Lower lobe of right lung (tissue), 2 donors: ENCODE measurements around the gene KCTD11. TPM values are rescaled to one million over a fixed set of nuclear protein-coding genes. Genes with fewer than 3 reads are reported as not detected.

Source experiments
- ATAC-seq, 2 donors: fragments of 200-7000 bp; cut with Tn5 transposase; one replicate each; pipeline ENCODE4 v1.9.1; 2020 to 2022; ENCODE audit warnings: mild to moderate bottlenecking in 2 of 2, moderate library complexity in 2 of 2
- DNase-seq: peaks from one replicate; pipeline ENCODE4 v3.0.0-alpha.2; 2020
- H3K27ac ChIP-seq: fragments of 200-600 bp; one replicate; pipeline ENCODE4 v1.8.0; 2022
- H3K27me3 ChIP-seq: fragments of 200-600 bp; one replicate; pipeline ENCODE4 v1.8.0; 2022; ENCODE audit warnings: low read depth
- H3K36me3 ChIP-seq: fragments of 200-600 bp; one replicate; pipeline ENCODE4 v1.8.0; 2022; ENCODE audit warnings: mild to moderate bottlenecking
- H3K4me1 ChIP-seq: fragments of 200-600 bp; one replicate; pipeline ENCODE4 v1.8.0; 2022
- H3K4me3 ChIP-seq: fragments of 200-600 bp; one replicate; pipeline ENCODE4 v1.8.0; 2022; ENCODE audit warnings: mild to moderate bottlenecking
- H3K9me3 ChIP-seq: fragments of 200-600 bp; one replicate; pipeline ENCODE4 v1.8.0; 2022
- intact Hi-C: fragments of 100-400 bp; cut with DNase I; formaldehyde crosslinking; loops from one replicate; pipeline ENCODE4 v1.11.0; 2022
- total RNA-seq: library from RNA; stranded (reverse); fragmentation: NEBNext Ultra II Directional; extraction: Animal tissue kit (Norgen Biotek cat#: 25700); gene quantifications from one replicate; pipeline ENCODE4 v1.2.1, GENCODE V29; 2021
- TF ChIP-seq, protein P1 (sequence below): fragments of 200-600 bp; IDR thresholded peaks from one replicate; pipeline ENCODE4 v1.8.0; 2022; ENCODE audit warnings: antibody characterized with exemption, mild to moderate bottlenecking
- donor health status: DM: no; HTN: yes; CAD: no; lungs with severe emphysema.

KCTD11 gene
- total RNA-seq, 1 donor from 2014 or later: 11.0 TPM

DNA sequence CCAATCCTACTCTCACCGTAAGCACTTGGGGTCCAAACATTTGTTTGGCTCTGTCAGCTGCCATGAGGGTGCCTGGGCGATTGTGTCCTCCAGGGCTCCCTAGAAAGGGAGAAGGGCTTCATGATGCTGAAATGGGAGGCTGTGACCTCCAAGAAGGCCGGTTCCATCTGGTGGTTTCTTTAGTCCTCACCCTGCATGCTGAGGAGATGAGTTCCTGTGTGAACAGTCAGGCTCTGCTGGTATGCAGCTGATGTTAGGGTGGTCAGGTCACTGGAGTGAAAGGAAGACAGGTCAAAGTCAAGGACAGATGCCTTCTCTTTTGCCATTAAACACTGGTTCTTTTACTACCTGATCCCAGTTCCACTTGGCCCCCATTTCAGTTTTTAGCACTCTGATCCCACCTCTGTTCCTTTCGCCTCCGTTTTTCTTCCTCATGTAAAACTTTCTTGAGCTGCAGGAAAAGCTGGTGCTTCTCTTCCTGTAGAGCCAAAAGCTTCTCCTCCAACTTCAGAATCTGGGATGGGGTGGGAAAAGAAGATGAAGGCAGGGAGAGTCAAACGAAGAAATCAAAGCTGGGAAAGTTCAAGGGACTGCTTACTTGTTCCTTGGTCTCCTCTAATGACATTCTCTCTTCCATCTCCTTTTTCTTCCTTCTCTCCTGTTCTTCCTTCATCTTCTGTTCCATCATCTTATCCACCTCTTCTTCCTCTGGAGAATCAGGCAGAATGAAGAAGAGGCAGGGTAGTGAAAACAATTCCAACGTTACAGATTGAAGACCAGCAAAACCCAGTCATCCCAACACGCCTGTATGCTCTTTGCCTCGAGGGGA, 37.9 kb upstream of the KCTD11 start:
- DNase-seq: no peak
- Histone ChIP-seq H3K4me3 (peak overlapping the region; percentile 92), H3K27ac (peak overlapping the region; percentile 97), H3K36me3 (peaks cover 76% of the 10 kb centered on the region), H3K27me3 (no peaks in the 10 kb centered on the region), H3K9me3 (no peaks in the 10 kb centered on the region), H3K4me1 (peaks cover 35% of the 10 kb centered on the region)
- intact Hi-C loops: no loop called here
- TF ChIP-seq, protein P1, sequence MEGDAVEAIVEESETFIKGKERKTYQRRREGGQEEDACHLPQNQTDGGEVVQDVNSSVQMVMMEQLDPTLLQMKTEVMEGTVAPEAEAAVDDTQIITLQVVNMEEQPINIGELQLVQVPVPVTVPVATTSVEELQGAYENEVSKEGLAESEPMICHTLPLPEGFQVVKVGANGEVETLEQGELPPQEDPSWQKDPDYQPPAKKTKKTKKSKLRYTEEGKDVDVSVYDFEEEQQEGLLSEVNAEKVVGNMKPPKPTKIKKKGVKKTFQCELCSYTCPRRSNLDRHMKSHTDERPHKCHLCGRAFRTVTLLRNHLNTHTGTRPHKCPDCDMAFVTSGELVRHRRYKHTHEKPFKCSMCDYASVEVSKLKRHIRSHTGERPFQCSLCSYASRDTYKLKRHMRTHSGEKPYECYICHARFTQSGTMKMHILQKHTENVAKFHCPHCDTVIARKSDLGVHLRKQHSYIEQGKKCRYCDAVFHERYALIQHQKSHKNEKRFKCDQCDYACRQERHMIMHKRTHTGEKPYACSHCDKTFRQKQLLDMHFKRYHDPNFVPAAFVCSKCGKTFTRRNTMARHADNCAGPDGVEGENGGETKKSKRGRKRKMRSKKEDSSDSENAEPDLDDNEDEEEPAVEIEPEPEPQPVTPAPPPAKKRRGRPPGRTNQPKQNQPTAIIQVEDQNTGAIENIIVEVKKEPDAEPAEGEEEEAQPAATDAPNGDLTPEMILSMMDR: no peak
- ATAC-seq: no peak

DNA sequence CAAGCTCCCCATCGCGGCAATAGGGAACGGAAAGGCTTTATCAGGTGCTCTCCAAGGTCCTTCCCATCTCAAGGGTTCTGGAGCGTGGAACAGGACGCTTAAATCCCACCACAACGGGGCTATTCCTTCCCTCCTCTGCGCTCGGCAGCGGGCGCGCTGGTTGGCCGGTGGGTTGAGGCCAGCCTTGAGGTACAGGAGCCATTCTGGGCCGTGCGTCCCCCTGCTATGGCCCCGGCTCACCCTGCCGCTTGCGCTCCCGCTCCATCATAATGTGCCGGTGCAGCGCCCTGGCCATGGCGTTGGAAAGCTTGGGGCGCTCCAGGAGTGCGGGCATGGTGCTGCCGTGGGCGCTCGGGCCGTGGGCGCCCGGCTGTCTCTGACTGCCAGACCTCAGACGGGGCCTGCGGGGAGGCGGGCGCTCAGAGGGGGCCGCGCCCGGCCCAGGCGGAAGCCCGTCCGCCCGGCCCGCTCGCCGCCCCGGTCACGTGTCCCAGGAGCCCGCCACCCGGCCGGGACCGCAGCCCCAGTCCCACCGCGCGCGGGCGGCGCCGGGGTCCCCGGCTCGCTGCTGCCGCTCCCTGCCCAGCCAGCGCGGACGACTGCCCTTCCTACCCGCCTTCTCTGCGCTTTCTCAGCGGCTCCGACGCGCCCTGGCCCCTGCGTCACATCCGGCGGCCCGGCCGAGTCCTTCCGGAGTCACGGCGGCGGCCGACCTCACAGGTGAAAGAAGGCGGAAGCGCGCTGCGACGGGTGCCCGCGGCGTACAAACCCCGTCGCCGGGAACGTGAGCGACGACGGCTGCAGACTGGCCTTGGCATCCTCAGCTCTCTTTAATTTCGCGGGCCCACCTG, 37.0 kb upstream of the KCTD11 start, which contains the start of gene GPS2:
TSS of gene GPS2 (minus strand) at position 642 of the 851 bp plus-strand sequence. CDS start at position 334, 308 bp downstream.
- ATAC-seq (peak; percentile 92 to 94), DNase-seq (peak; percentile 96)
- intact Hi-C loops: no loop called here
- Histone ChIP-seq H3K27me3 (no peaks in the 10 kb centered on the region), H3K27ac (peak within 1 kb of the TSS; percentile 97), H3K9me3 (no peaks in the 10 kb centered on the region), H3K4me1 (peaks cover 27% of the 10 kb centered on the region), H3K4me3 (peak within 1 kb of the TSS; percentile 92), H3K36me3 (peaks cover 69% of the 10 kb centered on the region)
- TF ChIP-seq, protein P1: no peak

DNA sequence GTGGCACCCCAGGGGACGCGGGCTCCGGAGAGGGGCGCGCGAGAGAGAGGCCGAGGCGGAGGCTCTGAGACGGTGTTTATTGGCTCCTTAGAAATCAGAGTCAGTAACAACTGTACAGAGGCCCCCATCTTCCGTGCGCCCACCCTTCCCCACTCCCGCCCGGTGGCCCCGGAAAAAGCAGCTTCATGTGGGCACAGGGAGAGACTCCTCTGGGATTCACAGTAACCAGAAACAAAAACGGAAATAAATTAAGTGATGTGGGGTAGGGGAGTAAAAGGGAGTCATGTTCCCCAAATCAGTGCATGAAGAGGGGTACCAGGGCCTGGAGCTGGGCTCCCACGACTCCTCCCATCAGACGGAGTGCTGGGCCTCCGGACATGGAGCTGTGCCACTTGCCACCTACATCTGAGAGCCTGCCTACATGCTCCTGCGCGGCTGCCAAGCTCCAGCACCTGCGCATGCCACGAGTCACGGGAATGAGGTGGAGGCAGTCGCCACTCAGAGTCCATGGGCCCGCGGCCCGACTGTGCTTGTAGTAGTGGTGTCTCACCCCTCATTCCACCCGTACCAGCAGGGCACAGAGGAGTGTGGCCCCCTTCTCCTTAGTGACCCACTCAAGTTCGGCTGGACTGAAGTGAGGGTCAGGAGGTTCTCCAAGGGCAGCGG, 36.3 kb upstream of the KCTD11 start:
- peak; percentile 6 to 16 for ATAC-seq
- Histone ChIP-seq H3K36me3 (peaks cover 69% of the 10 kb centered on the region), H3K4me3 (peak overlapping the region; percentile 92), H3K27ac (peak overlapping the region; percentile 97), H3K9me3 (no peaks in the 10 kb centered on the region), H3K27me3 (no peaks in the 10 kb centered on the region), H3K4me1 (peaks cover 23% of the 10 kb centered on the region)
- TF ChIP-seq, protein P1: no peak
- DNase-seq: no peak
- intact Hi-C loops: no loop called here

DNA sequence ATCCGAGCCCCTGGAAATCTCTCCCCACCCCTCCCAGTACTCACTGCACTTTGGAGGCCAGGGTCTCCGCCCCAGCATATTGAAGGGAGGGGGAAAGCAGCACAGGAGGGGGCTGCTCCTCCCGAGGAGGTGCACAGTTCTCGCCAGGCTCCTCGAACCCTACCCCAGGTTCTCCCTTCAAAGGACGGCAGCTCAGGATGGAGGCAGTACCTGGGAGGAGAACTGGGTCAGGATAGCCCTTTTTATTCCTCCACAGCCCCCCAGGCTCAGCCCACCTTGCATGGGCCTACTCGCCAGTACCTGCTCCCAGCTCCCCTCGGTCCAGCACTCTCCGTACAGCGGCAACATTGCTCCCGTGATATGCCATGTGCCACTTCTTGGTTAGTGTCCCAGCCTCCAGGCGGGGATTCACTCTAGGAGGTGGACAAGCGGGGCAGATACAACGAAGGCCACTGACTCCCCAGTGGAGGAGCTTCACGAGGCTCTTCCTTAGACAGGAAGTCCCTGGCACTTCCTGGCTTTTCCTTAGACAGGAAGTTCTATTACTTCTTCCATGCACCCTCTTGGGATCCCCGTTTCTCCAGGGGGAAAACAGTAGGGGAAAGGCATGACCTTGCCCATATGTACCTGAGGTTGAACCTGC, 34.7 kb upstream of the KCTD11 start:
- no peak for ATAC-seq
- Histone ChIP-seq H3K27ac (no peak overlapping the region), H3K36me3 (peaks cover 69% of the 10 kb centered on the region), H3K9me3 (no peaks in the 10 kb centered on the region), H3K4me1 (peaks cover 23% of the 10 kb centered on the region), H3K27me3 (no peaks in the 10 kb centered on the region), H3K4me3 (no peak overlapping the region)
- intact Hi-C loops: no loop called here
- no peak for DNase-seq
- TF ChIP-seq, protein P1: no peak
